MCF 10A (cell line): ENCODE measurements around the gene TTC16. TPM values are rescaled to one million over a fixed set of nuclear protein-coding genes. Genes with fewer than 3 reads are reported as not detected.
A peak's percentile ranks its signal among the peaks of the same experiment; 100 is the strongest.

ENCODE experiments used
- BruUV-seq: library from RNA; stranded (reverse); fragments of 400-500 nt; replicated peaks from 2 replicates; lab custom pipeline; 2021; lab: Mats Ljungman, UMichigan
- CTCF ChIA-PET: fragments of 300-600 bp; sonication (Branson Sonifier 250); formaldehyde crosslinking; extraction: SDS; loops from one replicate; lab custom pipeline; 2021; ENCODE audit warnings: antibody characterized with exemption, inconsistent platforms; lab: Yijun Ruan, JAX
- POLR2A ChIA-PET: fragments of 300-600, 350-650 bp; sonication (Branson Sonifier 250); formaldehyde crosslinking; extraction: SDS; loops from one replicate; lab custom pipeline; 2020; ENCODE audit warnings: antibody characterized with exemption, inconsistent platforms; lab: Yijun Ruan, JAX
- DNase-seq: peaks from one replicate; pipeline ENCODE4 v3.0.0-alpha.2; 2018; ENCODE audit not compliant: unreplicated experiment
- H3K27ac Mint-ChIP-seq: one replicate; pipeline ENCODE4 v1.8.0; 2022; ENCODE audit warnings: mild to moderate bottlenecking, low read depth, mixed read lengths; ENCODE audit not compliant: unreplicated experiment
- H3K27me3 Mint-ChIP-seq: one replicate; pipeline ENCODE4 v1.8.0; 2022; ENCODE audit warnings: mixed read lengths; ENCODE audit not compliant: insufficient read depth, unreplicated experiment
- H3K36me3 Mint-ChIP-seq: one replicate; pipeline ENCODE4 v1.8.0; 2022; ENCODE audit warnings: mild to moderate bottlenecking, moderate library complexity, mixed read lengths; ENCODE audit not compliant: insufficient read depth, unreplicated experiment
- H3K4me1 Mint-ChIP-seq: one replicate; pipeline ENCODE4 v1.8.0; 2022; ENCODE audit warnings: mixed read lengths; ENCODE audit not compliant: insufficient read depth, unreplicated experiment
- H3K4me3 Mint-ChIP-seq: one replicate; pipeline ENCODE4 v1.8.0; 2022; ENCODE audit warnings: mild to moderate bottlenecking, moderate library complexity, mixed read lengths; ENCODE audit not compliant: unreplicated experiment
- H3K9me3 Mint-ChIP-seq: one replicate; pipeline ENCODE4 v1.8.0; 2022; ENCODE audit warnings: mixed read lengths; ENCODE audit not compliant: unreplicated experiment
- intact Hi-C: fragments of 100-400 bp; cut with micrococcal nuclease; formaldehyde crosslinking; loops from 2 replicates; pipeline ENCODE4 v1.14.1; 2022
- total RNA-seq: library from RNA; stranded (reverse); gene quantifications from 2 replicates; pipeline ENCODE4 v1.2.3, GENCODE V29; 2022
- TF ChIP-seq, protein P1 (sequence below): fragments of 200-600 bp; IDR thresholded peaks from one replicate; pipeline ENCODE4 v1.8.0; 2022; ENCODE audit warnings: antibody characterized with exemption, mild to moderate bottlenecking; ENCODE audit not compliant: unreplicated experiment

The TTC16 gene
- total RNA-seq, 1 experiment from 2014 or later = 0.19 TPM

DNA sequence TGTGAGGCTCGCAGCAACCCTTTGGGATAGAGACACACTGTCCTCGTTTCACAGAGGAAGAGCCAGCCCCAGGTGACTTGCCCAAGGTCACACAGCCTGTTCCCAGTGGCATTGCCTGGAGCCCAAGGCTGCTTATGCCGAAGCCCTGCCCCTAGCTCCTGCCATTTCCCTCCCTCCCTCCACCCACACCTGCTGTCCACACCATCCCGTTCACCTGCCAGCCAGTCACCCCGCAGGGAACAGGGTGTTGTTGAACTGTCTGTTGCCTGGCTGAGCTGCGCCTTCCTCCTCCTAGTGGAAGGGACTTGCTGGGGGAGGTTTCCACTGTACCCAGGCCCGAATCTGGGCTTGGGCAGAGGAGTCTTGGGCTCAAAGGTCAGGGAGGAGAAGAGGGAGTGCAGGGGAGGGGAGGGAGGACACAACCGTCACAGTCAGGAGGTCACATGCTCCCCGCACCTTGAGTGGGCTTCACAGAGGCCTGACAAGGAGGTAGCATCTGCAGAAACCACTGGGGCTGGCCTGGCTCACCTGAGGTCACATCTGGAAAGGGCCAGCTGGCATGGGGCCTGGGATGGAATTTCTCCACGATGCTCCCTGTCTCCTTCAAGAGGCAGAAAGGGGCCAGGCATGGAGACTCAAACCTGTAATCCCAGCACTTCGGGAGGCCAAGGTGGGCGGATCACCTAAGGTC is 6.3 kb downstream of the TTC16 start:
- H3K27ac Mint-ChIP-seq = no peak overlapping the region
- ChIA-PET CTCF (interaction anchor here (0.6 to 1.5 kb wide), 5 partner anchors 12 to 199 kb away, joined by 3 to 8 read pairs (median 4); partner anchors contain the start of genes CDK9 and TOR2A), POLR2A (no interaction called here)
- no peak for DNase-seq
- no peaks in the 10 kb centered on the region for H3K9me3 Mint-ChIP-seq
- TF ChIP-seq, protein P1, sequence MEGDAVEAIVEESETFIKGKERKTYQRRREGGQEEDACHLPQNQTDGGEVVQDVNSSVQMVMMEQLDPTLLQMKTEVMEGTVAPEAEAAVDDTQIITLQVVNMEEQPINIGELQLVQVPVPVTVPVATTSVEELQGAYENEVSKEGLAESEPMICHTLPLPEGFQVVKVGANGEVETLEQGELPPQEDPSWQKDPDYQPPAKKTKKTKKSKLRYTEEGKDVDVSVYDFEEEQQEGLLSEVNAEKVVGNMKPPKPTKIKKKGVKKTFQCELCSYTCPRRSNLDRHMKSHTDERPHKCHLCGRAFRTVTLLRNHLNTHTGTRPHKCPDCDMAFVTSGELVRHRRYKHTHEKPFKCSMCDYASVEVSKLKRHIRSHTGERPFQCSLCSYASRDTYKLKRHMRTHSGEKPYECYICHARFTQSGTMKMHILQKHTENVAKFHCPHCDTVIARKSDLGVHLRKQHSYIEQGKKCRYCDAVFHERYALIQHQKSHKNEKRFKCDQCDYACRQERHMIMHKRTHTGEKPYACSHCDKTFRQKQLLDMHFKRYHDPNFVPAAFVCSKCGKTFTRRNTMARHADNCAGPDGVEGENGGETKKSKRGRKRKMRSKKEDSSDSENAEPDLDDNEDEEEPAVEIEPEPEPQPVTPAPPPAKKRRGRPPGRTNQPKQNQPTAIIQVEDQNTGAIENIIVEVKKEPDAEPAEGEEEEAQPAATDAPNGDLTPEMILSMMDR = no peak
- intact Hi-C loops = loop anchor here (5.0 kb wide), 1 partner anchor 110 kb away; the partner anchor contains the start of gene STXBP1
- H3K36me3 Mint-ChIP-seq = no peaks in the 10 kb centered on the region
- no TSS peak for BruUV-seq
- H3K27me3 Mint-ChIP-seq = no peaks in the 10 kb centered on the region
- no peak overlapping the region for H3K4me3 Mint-ChIP-seq
- H3K4me1 Mint-ChIP-seq = peaks cover 27% of the 10 kb centered on the region

DNA sequence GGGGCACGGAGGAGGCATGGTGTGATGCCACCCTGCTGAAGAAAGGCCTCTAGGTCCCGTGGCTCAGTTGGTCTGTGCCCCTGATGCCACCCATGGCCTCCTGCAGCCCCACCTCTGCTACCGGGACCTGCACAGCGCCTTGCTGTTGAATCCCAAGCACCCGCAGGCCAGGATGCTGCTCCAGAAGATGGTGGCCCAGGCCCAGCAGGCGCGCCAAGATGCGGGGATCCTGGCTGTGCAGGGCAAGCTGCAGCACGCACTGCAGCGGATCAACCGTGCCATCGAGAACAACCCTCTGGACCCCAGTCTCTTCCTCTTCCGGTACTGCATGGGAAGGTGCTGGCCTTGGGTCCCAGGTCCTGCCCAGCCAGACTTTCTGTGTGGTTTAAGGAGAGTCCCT is 7.1 kb downstream of the TTC16 start:
- TF ChIP-seq, protein P1 = no peak
- POLR2A ChIA-PET = no interaction called here
- Mint-ChIP-seq H3K9me3 (no peaks in the 10 kb centered on the region), H3K4me1 (peaks cover 27% of the 10 kb centered on the region), H3K27me3 (no peaks in the 10 kb centered on the region), H3K27ac (no peak overlapping the region), H3K4me3 (no peak overlapping the region), H3K36me3 (no peaks in the 10 kb centered on the region)
- BruUV-seq = no TSS peak
- DNase-seq = no peak
- CTCF ChIA-PET = interaction anchor here (1.0 to 1.1 kb wide), 2 partner anchors 10 to 12 kb away, joined by 3 to 7 read pairs; partner anchors contain the start of gene TOR2A
- intact Hi-C loops = loop anchor here (5.0 kb wide), 1 partner anchor 111 kb away; the partner anchor contains the start of gene STXBP1

DNA sequence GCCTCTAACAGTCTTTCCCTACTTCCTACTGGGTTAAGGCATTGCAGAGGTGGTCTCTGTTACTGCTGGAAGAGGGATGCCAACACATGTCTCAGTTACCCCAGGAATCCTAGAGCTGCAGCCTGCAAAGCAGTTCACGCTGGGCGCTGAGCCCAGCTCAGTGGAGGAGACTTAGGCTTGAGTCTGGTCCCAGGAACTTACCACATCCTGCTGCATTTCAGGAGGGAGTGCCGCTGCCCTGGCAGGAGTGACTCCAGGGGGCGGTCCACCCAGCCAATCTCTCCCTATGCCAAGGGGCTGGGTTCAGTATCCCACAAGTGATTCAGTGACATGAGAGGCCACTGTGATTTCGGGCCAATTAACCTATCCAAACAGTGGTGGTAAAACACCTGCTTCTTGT is 7.6 kb downstream of the TTC16 start:
- POLR2A ChIA-PET = interaction anchor here (0.6 kb wide), 1 partner anchor 232 kb away, joined by 4 read pairs; no protein-coding TSS in a partner anchor
- no TSS peak for BruUV-seq

More for the DNA sequence above, 7.6 kb downstream of the TTC16 start:
- TF ChIP-seq, protein P1 = no peak
- peaks cover 27% of the 10 kb centered on the region for H3K4me1 Mint-ChIP-seq
- no peaks in the 10 kb centered on the region for H3K9me3 Mint-ChIP-seq
- H3K4me3 Mint-ChIP-seq = no peak overlapping the region
- no peak overlapping the region for H3K27ac Mint-ChIP-seq
- intact Hi-C loops = loop anchor here (5.0 kb wide), 1 partner anchor 111 kb away; the partner anchor contains the start of gene STXBP1
- CTCF ChIA-PET = interaction anchor here (1.0 to 1.1 kb wide), 2 partner anchors 9 to 12 kb away, joined by 3 to 7 read pairs; partner anchors contain the start of gene TOR2A
- DNase-seq = peak; percentile 75
- no peaks in the 10 kb centered on the region for H3K27me3 Mint-ChIP-seq
- H3K36me3 Mint-ChIP-seq = no peaks in the 10 kb centered on the region
